Gastrocnemius medialis (tissue), 4 donors: ENCODE results near the gene LYPD4.

ENCODE experiments used
- CTCF ChIP-seq, 5 experiments: fragments of 450-650 bp in 3 of 5; fragments of 200-600 bp in 2 of 5; sonication (generic) in 2 of 5; IDR thresholded peaks in 4 of 5; conservative IDR thresholded peaks in 1 of 5; 1 replicate in 4 of 5; 2 replicates in 1 of 5; pipeline ENCODE4 v1.5.1; 2016 to 2019; ENCODE audit warnings: antibody characterized with exemption in 5 of 5, mild to moderate bottlenecking in 3 of 5, moderate library complexity in 3 of 5
- POLR2A ChIP-seq, 2 donors: fragments of 450-650 bp; IDR thresholded peaks; one replicate each; pipeline ENCODE4 v1.6.1; 2017; ENCODE audit warnings: antibody characterized with exemption in 2 of 2, mild to moderate bottlenecking in 2 of 2, moderate library complexity in 2 of 2

GRCh38 chr19:41876847-41877832 lies 32.7 kb upstream of the LYPD4 start, which contains the start of gene CD79A:
- TF ChIP-seq CTCF (IDR thresholded peaks at IDR 0.05 in 4 of 5, conservative IDR thresholded peaks at IDR 0.05 in 1 of 5) (no peak), POLR2A (IDR thresholded peaks at IDR 0.05) (no peak)
